RWPE2 (cell line): Measurements from ENCODE around the gene PTPN22.

ENCODE experiments used
- ATAC-seq: fragments of 200-7000 bp; cut with Tn5 transposase; 3 replicates; pipeline ENCODE4 v1.9.1; 2021; ENCODE audit warnings: low read depth
- DNase-seq: peaks from one replicate; pipeline ENCODE4 v3.0.0-alpha.2; 2020; ENCODE audit warnings: low spot score
- H3K27ac ChIP-seq: fragments of 450-650 bp; 2 replicates; pipeline ENCODE4 v1.5.1; 2017; ENCODE audit warnings: mild to moderate bottlenecking; ENCODE audit not compliant: poor library complexity, severe bottlenecking
- H3K27me3 ChIP-seq: fragments of 250-450 bp; sonication (Bioruptor Pico); 2 replicates; pipeline ENCODE4 v1.5.1; 2021; ENCODE audit warnings: mild to moderate bottlenecking, moderate library complexity; ENCODE audit not compliant: insufficient read depth, poor library complexity, severe bottlenecking
- H3K36me3 ChIP-seq: fragments of 250-450 bp; sonication (Bioruptor Pico); 2 replicates; pipeline ENCODE4 v1.5.1; 2020; ENCODE audit warnings: low read depth, mild to moderate bottlenecking, moderate library complexity
- H3K4me1 ChIP-seq: fragments of 250-450 bp; sonication (Bioruptor Pico); 2 replicates; pipeline ENCODE4 v1.5.1; 2021; ENCODE audit warnings: mild to moderate bottlenecking, moderate library complexity; ENCODE audit not compliant: insufficient read depth, poor library complexity, severe bottlenecking
- H3K4me3 ChIP-seq: fragments of 250-450 bp; sonication (Bioruptor Pico); 2 replicates; pipeline ENCODE4 v1.5.1; 2021; ENCODE audit warnings: mild to moderate bottlenecking, moderate library complexity; ENCODE audit not compliant: severe bottlenecking
- H3K9me3 ChIP-seq: fragments of 250-450 bp; sonication (Bioruptor Pico); 2 replicates; pipeline ENCODE4 v1.5.1; 2021; ENCODE audit warnings: mild to moderate bottlenecking, moderate library complexity; ENCODE audit not compliant: severe bottlenecking
- CTCF ChIP-seq: fragments of 450-650 bp; IDR thresholded peaks from one replicate; pipeline ENCODE4 v1.5.1; 2017; ENCODE audit warnings: mild to moderate bottlenecking, moderate library complexity; ENCODE audit not compliant: poor library complexity, severe bottlenecking

PTPN22 gene

DNA sequence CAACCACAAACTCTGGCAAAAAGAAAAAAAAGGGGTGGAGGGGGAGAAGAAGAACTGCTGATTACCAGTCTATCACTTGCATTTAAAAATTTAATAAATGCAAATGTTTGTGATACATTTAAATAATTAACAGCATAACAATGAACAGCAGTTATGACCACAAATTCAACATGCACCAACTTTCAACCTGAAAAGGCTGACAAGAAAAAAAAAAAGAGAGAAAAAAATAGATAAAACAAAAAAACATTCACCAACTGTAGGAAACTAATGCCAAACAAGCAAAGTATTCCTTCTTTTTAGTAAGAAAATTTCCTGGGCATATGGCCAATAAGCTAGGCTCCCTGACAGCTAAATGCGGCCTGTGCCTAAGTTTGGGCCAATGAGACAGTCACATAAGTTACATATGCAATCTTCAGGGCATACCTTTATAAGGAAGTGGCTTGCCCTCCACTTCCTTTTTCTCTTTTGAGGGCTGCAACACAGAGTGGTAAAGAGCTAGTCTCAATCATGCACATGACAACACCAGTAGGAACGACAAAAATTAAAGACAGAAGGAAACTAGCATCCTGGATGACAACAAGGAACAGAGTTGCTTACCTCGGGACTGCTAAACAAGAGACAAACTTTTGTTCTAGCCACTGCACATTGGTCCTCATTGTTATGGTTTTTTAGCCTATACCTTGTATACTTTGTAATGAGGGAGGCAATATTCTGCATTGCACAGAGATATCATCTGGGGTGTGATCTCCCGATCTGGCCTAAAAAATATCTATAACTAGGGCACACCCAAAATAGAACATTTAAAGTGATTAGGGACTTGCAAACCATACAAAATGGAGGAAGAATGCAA, 88.0 kb downstream of the PTPN22 start:
- no peak for TF ChIP-seq CTCF
- Histone ChIP-seq H3K9me3 (no peaks in the 10 kb centered on the region), H3K27ac (no peak overlapping the region), H3K4me3 (no peak overlapping the region), H3K36me3 (no peaks in the 10 kb centered on the region; the same call in none of the 2 replicates), H3K27me3 (no peaks in the 10 kb centered on the region), H3K4me1 (peaks cover 5% of the 10 kb centered on the region)
- no peak for DNase-seq
- peak; percentile 27; the same call in 1 of the 3 replicates for ATAC-seq

- no peaks in the 10 kb centered on the region for H3K27me3 ChIP-seq
- H3K27ac ChIP-seq: no peak overlapping the region
- H3K36me3 ChIP-seq: peaks cover under 1% of the 10 kb centered on the region
- DNase-seq: no peak
- no peak overlapping the region for H3K4me3 ChIP-seq
- TF ChIP-seq CTCF: no peak
- no peaks in the 10 kb centered on the region for H3K9me3 ChIP-seq
- H3K4me1 ChIP-seq: peaks cover 5% of the 10 kb centered on the region
- no peak for ATAC-seq
Measured at GRCh38 chr1:113782406-113782805, 89.1 kb downstream of the PTPN22 start.

- ATAC-seq: no peak
- H3K36me3 ChIP-seq: peaks cover 17% of the 10 kb centered on the region
- no peak overlapping the region for H3K27ac ChIP-seq
- H3K4me3 ChIP-seq: no peak overlapping the region
- DNase-seq: no peak
- no peaks in the 10 kb centered on the region for H3K27me3 ChIP-seq
- H3K4me1 ChIP-seq: peaks cover 5% of the 10 kb centered on the region
- TF ChIP-seq CTCF: no peak
- no peaks in the 10 kb centered on the region for H3K9me3 ChIP-seq
Measured at GRCh38 chr1:113780374-113781146, 91.0 kb downstream of the PTPN22 start.

GRCh38 chr1:113779542-113779941, 92.0 kb downstream of the PTPN22 start:
- H3K27ac ChIP-seq: no peak overlapping the region
- TF ChIP-seq CTCF: no peak
- H3K9me3 ChIP-seq: no peaks in the 10 kb centered on the region
- DNase-seq (no peak), ATAC-seq (no peak)
- peaks cover 18% of the 10 kb centered on the region for H3K36me3 ChIP-seq
- H3K4me1 ChIP-seq: peaks cover 5% of the 10 kb centered on the region
- no peak overlapping the region for H3K4me3 ChIP-seq
- H3K27me3 ChIP-seq: no peaks in the 10 kb centered on the region
